ENCODE measurements around the gene GALNT4. TPM values are rescaled to one million over a fixed set of nuclear protein-coding genes. Genes with fewer than 3 reads are reported as not detected.
A peak's percentile ranks its signal among the peaks of the same experiment; 100 is the strongest.

The GALNT4 gene
- total and polyA plus RNA-seq, 8 donors = 2.6 to 15.8 (median 5.2) TPM

- Histone ChIP-seq H3K27me3 (no peaks in the 10 kb centered on the region), H3K36me3 (no peaks in the 10 kb centered on the region), H3K27ac (peak within 1 kb of the TSS; percentile 77 to 93 (median 88)), H3K4me3 (peak within 1 kb of the TSS; percentile 77 to 99 (median 94)), H3K9me3 (no peaks in the 10 kb centered on the region), H3K4me1 (peaks cover 8 to 33% (median 20%) of the 10 kb centered on the region in 3 donors)
- peak; percentile 56 to 90 (median 77) for DNase-seq
- 1% methylated on average over 37 to 39 of the region's 39 CpGs for WGBS, 2 donors
- TF ChIP-seq CTCF (IDR thresholded peaks at IDR 0.05) = no peak
- intact Hi-C loops (cut with DNase I) = loop anchor here in 2 of 3 donors (5.0 to 10.0 kb wide), 3 partner anchors 54 to 501 kb away; no protein-coding TSS in a partner anchor
- no peak for FAIRE-seq
- ATAC-seq = peak; percentile 76 to 87 (median 83)
Measured at GRCh38 chr12:89525824-89526770, 1.5 kb upstream of the GALNT4 start, which contains the start of gene POC1B. Gene POC1B, minus strand, starts transcription at chr12:89526047. Its CDS starts 152 bp downstream, at chr12:89525895.

- intact Hi-C loops (cut with DNase I) = loop anchor here in 2 of 3 donors (5.0 to 10.0 kb wide), 3 partner anchors 53 to 501 kb away; no protein-coding TSS in a partner anchor
- peak; percentile 27 to 79 (median 52) for DNase-seq
- peak overlapping the region; percentile 77 to 93 (median 88) for H3K27ac ChIP-seq
- no peak for TF ChIP-seq CTCF (IDR thresholded peaks at IDR 0.05)
- H3K36me3 ChIP-seq = no peaks in the 10 kb centered on the region
- FAIRE-seq = no peak
- 0 to 1% methylated on average over 51 to 53 of the region's 53 CpGs for WGBS, 2 donors
- peak overlapping the region; percentile 77 to 99 (median 94) for H3K4me3 ChIP-seq
- H3K27me3 ChIP-seq = no peaks in the 10 kb centered on the region
- H3K4me1 ChIP-seq = peaks cover 8 to 38% (median 27%) of the 10 kb centered on the region in 3 donors
- ATAC-seq = peak; percentile 50 to 63 (median 52)
- H3K9me3 ChIP-seq = no peaks in the 10 kb centered on the region
Measured at GRCh38 chr12:89525305-89525823, 768 bp upstream of the GALNT4 start.

GRCh38 chr12:89523843-89524540 is 604 bp downstream of the GALNT4 start:
- FAIRE-seq (no peak), ATAC-seq (no peak), DNase-seq (no peak)
- intact Hi-C loops (cut with DNase I) = loop anchor here in 2 of 3 donors (10.0 kb wide), 2 partner anchors 59 to 499 kb away; no protein-coding TSS in a partner anchor
- Histone ChIP-seq H3K4me3 (peak overlapping the region; percentile 77 to 99 (median 94)), H3K4me1 (peaks cover 8 to 50% (median 38%) of the 10 kb centered on the region in 3 donors), H3K36me3 (no peaks in the 10 kb centered on the region), H3K27ac (peak overlapping the region; percentile 77 to 93 (median 88)), H3K27me3 (no peaks in the 10 kb centered on the region), H3K9me3 (no peaks in the 10 kb centered on the region)
- 8 to 9% methylated on average over 21 of the region's 21 CpGs for WGBS, 2 donors
- TF ChIP-seq CTCF (IDR thresholded peaks at IDR 0.05) = no peak

GRCh38 chr12:89523393-89523792 is 1.2 kb downstream of the GALNT4 start:
- Histone ChIP-seq H3K4me3 (peak overlapping the region; percentile 77 to 99 (median 94)), H3K27ac (peak overlapping the region in 1 of 4 donors; percentile 93)
- intact Hi-C loops (cut with DNase I) = loop anchor here in 2 of 3 donors (10.0 kb wide), 2 partner anchors 59 to 499 kb away; no protein-coding TSS in a partner anchor

More at GRCh38 chr12:89523393-89523792, 1.2 kb downstream of the GALNT4 start:
- Histone ChIP-seq H3K36me3 (no peaks in the 10 kb centered on the region), H3K27me3 (no peaks in the 10 kb centered on the region), H3K9me3 (no peaks in the 10 kb centered on the region), H3K4me1 (peaks cover 8 to 50% (median 38%) of the 10 kb centered on the region in 3 donors)
- ATAC-seq (no peak), FAIRE-seq (no peak), DNase-seq (no peak)
- 57 to 67% methylated on average over 8 of the region's 8 CpGs for WGBS, 2 donors
- no peak for TF ChIP-seq CTCF (IDR thresholded peaks at IDR 0.05)

Measured in pancreas (tissue), 10 donors.